GM12872 (cell line): ENCODE data around the gene MARK2.

Source experiments
- TF ChIP-seq, protein P1 (sequence below): IDR thresholded peaks from 3 replicates; pipeline ENCODE4 v1.5.1; 2011; ENCODE audit warnings: low read depth, mild to moderate bottlenecking, low read length, moderate library complexity; ENCODE audit not compliant: insufficient read depth

The MARK2 gene

GRCh38 chr11:63858628-63859550, 20.0 kb downstream of the MARK2 start:
- TF ChIP-seq, protein P1, sequence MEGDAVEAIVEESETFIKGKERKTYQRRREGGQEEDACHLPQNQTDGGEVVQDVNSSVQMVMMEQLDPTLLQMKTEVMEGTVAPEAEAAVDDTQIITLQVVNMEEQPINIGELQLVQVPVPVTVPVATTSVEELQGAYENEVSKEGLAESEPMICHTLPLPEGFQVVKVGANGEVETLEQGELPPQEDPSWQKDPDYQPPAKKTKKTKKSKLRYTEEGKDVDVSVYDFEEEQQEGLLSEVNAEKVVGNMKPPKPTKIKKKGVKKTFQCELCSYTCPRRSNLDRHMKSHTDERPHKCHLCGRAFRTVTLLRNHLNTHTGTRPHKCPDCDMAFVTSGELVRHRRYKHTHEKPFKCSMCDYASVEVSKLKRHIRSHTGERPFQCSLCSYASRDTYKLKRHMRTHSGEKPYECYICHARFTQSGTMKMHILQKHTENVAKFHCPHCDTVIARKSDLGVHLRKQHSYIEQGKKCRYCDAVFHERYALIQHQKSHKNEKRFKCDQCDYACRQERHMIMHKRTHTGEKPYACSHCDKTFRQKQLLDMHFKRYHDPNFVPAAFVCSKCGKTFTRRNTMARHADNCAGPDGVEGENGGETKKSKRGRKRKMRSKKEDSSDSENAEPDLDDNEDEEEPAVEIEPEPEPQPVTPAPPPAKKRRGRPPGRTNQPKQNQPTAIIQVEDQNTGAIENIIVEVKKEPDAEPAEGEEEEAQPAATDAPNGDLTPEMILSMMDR = no peak

DNA sequence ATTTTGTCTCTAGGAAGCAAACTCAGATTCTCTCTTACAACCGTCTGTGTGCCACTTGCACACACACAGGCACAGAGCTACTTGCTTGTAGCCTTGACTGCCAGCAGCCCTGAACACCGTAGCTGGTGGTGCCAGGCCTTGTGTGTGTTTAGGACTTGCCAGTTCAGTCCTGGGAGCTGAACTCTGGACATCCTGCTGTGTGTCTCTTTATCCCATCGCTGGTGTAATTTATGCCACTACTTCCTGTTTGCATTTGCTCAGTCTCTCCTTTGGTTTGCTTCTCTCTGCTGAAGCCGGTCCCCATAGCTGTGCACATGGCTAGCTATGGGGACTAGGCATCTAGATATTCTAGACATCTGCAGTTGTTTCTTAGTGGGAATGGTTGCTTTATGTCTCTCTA, 24.0 kb downstream of the MARK2 start:
- TF ChIP-seq, protein P1 = no peak

DNA sequence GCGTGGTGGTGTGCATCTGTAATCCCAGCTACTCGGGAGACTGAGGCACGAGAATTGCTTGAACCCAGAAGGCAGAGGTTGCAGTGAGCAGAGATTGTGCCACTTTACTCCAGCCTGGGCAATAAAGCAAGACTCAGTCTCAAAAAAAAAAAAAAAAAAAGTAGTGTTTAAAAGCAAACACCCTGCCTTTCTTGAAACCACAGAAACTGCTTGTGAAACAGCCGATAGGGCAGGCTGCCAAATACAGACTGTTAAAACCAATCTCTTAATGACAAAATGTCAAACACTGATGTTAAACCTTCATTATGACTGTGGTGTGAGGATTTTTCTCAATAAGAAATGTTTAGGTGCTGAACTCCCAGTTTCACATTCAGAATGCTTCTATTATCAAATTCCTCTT, 27.3 kb downstream of the MARK2 start:
- TF ChIP-seq, protein P1 = no peak

DNA sequence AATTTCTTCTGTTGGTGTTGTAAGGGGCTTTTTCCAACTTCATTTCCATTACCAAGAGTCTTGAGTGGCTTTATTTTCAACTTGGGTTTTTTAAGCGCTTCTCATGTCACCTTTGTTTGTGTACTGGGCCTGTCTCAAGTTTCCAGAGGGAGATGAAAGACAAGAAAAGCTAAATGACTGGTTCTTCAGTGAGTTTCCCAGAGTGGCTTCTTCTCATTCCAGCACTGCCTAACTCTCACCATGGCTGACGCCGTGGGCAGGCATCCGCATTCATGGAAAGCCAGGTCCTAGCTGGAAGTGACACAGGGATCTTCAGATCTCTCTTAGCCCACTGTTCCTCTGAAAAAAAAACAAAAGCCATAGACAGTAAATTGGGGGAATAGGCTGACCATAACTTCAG, 28.6 kb downstream of the MARK2 start:
- TF ChIP-seq, protein P1 = no peak

DNA sequence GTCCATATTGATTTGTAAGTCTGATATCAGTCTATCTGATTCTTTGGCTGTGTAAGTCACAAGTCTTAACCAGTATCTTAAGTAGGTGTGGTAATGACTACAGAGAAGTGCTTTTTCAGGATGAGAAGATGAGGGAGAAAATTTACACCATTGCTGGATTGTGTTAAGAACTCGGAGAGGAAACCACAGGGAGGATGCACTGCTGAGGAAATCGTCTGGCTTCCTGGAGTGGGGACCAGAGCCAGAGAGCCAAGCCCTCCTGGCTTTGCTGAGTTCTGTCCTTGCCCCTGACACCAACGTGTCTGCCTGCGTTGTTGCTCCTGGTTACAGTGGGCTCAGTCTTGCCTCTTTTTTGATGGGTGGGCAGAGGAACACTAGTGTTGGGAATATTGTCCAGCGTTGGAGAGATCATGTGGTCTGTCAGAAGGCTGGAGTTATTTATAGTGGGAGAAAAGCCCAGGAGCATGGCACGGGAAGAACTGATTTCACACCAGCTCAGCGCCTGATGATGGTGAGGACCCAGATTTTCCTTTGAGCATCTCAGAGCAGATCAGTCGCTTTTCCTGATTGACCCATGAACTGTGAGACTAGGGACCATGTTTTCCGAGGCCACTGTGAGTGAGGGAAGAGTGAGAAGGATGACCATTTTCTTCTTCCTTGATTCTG, 29.6 kb downstream of the MARK2 start:
- TF ChIP-seq, protein P1 = no peak

- TF ChIP-seq, protein P1 = no peak
Observed at GRCh38 chr11:63869171-63869591, 30.3 kb downstream of the MARK2 start.

GRCh38 chr11:63869683-63870082, 30.8 kb downstream of the MARK2 start:
- TF ChIP-seq, protein P1 = no peak
